ENCODE results near the gene CCDC142.

GRCh38 chr2:74439373-74439772 is 43.4 kb downstream of the CCDC142 start:
- TF ChIP-seq CTCF (IDR thresholded peaks at IDR 0.05; ENCODE audit: low read depth, low read length, missing input control) (no peak), JUND (IDR thresholded peaks at IDR 0.05) (no peak), ATF3 (IDR thresholded peaks at IDR 0.05) (no peak), REST (IDR thresholded peaks at IDR 0.05) (no peak), MAX (IDR thresholded peaks at IDR 0.05) (no peak), TAF1 (conservative IDR thresholded peaks at IDR 0.05) (no peak), YY1 (IDR thresholded peaks at IDR 0.05) (no peak), SP1 (IDR thresholded peaks at IDR 0.05) (no peak), EGR1 (IDR thresholded peaks at IDR 0.05; ENCODE audit: low read depth in 2 of 2) (no peak), FOXA1 (IDR thresholded peaks at IDR 0.05) (no peak), RAD21 (IDR thresholded peaks at IDR 0.05) (no peak), ZBTB33 (IDR thresholded peaks at IDR 0.05) (no peak), NR2F2 (IDR thresholded peaks at IDR 0.05) (no peak), GABPA (IDR thresholded peaks at IDR 0.05 in 1 of 2, conservative IDR thresholded peaks at IDR 0.05 in 1 of 2) (no peak)

All from liver (tissue), 3 donors.